HFF-Myc (cell line): ENCODE measurements around the gene UBAC2.

Experiments
- DNase-seq: peaks from one replicate; pipeline ENCODE4 v3.0.0-alpha.2; 2011; ENCODE audit warnings: low read depth; ENCODE audit errors: extremely low read depth
- H3K4me3 ChIP-seq: replicated peaks from 2 replicates; pipeline ENCODE4 v1.5.1; 2011; ENCODE audit warnings: low read depth, mild to moderate bottlenecking, control low read depth, low read length
- CTCF ChIP-seq: IDR thresholded peaks from 2 replicates; pipeline ENCODE4 v1.5.1; 2012; ENCODE audit warnings: mild to moderate bottlenecking, low read depth, low read length, control low read depth; ENCODE audit errors: missing control alignments

Gene UBAC2

GRCh38 chr13:99381766-99382165 is 181.1 kb downstream of the UBAC2 start:
- no peak for DNase-seq
- H3K4me3 ChIP-seq = no peak overlapping the region
- no peak for TF ChIP-seq CTCF

DNA sequence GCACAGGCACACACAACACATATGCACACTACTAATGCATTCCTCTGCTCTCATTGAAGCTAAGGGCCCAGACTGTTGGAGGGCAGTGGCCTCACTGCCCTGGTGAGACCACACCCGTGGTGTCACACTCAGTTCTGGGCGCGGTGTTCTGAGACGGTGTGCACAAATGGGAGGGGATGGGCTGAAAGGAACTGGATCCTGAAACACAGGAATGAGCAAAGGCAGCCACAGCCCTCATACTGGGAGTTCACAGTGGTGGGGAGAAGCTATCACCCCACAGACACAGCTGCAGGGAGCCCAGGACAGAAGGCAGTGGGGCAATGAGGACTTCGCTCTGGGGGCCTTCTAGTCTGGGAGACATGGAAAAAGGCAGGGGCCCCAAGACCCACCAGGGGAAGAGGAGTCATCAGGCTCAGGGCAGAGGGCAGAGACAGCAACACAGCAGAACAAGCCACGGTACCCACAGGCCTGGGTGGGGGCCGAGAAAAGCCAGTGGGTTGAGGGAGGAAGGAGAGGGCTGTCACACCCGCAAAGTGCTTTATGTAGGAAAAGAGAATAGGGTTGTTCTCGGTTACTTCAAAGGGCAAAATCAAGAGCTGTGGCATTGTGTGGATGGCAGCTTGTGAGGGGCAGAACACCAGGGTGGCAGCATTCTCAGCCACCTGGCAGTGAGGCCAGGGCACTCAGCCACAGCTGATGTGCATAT is 181.9 kb downstream of the UBAC2 start:
- TF ChIP-seq CTCF = no peak
- DNase-seq = no peak
- H3K4me3 ChIP-seq = no peak overlapping the region

DNA sequence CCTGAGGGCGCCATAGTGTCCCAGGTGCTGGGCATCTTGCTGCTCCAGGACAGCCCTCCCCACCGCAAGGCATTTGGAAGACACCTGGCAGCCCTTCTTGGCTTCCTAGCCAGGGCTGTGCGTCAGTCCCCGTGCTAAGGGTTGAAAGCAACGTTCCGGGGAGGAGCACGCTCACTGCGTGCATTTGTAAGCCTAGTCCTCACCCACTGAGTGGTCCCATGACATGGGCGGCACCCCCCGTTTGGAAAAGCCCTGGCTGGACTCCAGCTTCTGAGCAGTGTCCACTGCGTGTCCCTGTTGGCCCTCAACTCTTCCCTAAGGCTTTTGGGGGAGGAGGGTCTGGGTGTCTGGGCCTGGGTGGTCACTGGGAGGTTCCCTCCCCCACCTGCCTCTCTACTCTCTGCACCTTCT is 182.9 kb downstream of the UBAC2 start:
- H3K4me3 ChIP-seq = no peak overlapping the region
- no peak for TF ChIP-seq CTCF
- DNase-seq = no peak

GRCh38 chr13:99383946-99384345 is 183.3 kb downstream of the UBAC2 start:
- DNase-seq = no peak
- H3K4me3 ChIP-seq = no peak overlapping the region
- no peak for TF ChIP-seq CTCF

- no peak overlapping the region for H3K4me3 ChIP-seq
- no peak for DNase-seq
- TF ChIP-seq CTCF = no peak
Measured at GRCh38 chr13:99384468-99384867, 183.8 kb downstream of the UBAC2 start.

- DNase-seq = no peak
- no peak overlapping the region for H3K4me3 ChIP-seq
- no peak for TF ChIP-seq CTCF
Measured at GRCh38 chr13:99385161-99385560, 184.5 kb downstream of the UBAC2 start.

DNA sequence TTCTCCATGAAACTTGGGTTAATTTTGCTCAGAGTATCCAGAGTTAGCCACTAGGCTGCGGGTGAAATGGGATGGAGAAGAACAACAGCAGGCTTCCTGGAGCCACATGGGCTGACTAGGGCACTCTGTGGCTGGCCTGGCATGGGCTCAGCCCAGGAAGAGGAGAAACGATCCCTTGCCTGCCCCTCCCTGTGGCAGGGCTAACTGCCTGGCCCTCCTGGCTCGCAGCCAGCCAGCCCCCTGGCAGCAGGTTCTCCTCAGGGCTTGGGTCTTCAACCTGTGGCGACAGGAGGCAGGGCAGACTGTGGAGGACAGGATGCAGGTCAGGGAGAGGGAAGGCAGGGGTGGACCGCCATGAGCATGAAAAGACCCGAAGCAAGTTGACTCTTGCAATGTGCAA is 185.3 kb downstream of the UBAC2 start:
- TF ChIP-seq CTCF = no peak

More for the DNA sequence above, 185.3 kb downstream of the UBAC2 start:
- H3K4me3 ChIP-seq = no peak overlapping the region
- DNase-seq = no peak
